Epithelial cell of esophagus (primary cell): ENCODE measurements around the gene HBS1L.

ENCODE experiments used
- DNase-seq: peaks from one replicate; pipeline ENCODE4 v3.0.0; 2010; ENCODE audit warnings: low read depth
- H3K4me3 ChIP-seq: 2 replicates; pipeline ENCODE4 v1.5.1; 2011; ENCODE audit warnings: mild to moderate bottlenecking, low read length, control low read depth
- TF ChIP-seq, protein P1 (sequence below): IDR thresholded peaks from 2 replicates; pipeline ENCODE4 v1.5.1; 2011; ENCODE audit warnings: low read depth, mild to moderate bottlenecking, low read length, control low read depth, inconsistent platforms; ENCODE audit not compliant: insufficient read depth; ENCODE audit errors: missing control alignments

HBS1L gene

DNA sequence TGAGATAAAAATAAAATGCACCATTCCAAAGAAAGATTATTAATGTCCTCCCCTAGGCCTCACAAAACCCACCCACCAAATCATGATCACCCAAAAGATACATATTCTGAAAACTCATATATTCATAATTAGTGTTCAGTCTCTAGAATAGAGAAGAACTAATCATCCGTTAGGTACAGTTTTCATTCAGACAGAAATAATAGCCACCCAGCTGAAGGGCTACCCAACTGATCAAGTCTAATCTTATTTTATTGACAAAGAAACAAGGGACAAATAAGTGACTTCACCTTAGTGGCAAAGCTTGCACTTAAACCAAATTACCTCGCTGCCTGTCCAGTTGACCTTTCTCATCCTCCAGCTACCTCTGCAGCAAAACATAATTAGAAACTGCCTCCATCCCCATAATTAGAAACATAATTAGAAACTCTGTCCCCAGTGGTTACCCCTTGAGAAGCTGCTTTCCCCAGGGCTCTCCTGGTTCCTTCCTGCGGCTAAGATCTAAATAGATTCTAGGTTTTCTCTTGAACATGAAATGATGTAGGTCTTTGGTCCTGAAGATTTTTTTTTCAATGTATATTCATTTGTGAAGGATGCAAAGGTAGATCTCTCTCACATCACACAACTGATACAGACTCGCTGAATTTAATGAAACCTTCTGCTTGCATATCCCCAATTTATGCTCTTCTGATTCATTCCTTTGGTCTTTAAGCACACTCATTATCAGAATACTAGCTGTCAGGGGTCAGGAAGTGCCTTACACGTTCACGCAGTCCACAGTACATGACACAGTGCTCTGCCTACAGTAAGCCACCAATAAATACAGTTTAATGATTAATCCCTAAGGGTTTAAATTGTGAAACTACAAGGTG lies 46.3 kb downstream of the HBS1L start:
- no peak for DNase-seq
- H3K4me3 ChIP-seq, result no peak overlapping the region

DNA sequence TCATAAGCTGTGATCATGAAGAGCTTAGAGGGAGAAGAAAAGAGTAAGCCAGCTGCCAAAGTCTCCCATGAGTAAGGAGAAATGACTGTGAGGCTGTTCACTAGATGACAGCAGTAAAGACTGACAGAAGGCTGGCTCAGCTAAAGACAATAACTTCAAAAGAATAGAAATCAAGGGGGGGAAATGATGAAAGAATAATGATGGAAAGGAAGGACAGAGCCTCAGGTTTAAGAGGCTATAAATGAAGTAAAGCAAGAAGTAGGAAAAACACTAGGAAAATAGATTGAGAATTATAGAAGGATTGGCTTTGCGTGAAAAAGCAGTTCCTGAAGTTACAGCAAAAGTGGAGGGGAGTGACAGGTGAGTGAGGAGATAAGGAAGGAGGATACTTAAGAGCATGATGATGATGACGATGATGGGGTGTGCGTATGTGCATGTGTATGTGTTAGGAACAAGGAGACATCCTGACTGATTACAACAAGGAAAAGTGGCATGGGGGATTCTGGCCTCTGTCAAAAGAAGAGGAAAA lies 48.2 kb downstream of the HBS1L start:
- peak; percentile 11 for DNase-seq
- H3K4me3 ChIP-seq, result no peak overlapping the region
- TF ChIP-seq, protein P1, sequence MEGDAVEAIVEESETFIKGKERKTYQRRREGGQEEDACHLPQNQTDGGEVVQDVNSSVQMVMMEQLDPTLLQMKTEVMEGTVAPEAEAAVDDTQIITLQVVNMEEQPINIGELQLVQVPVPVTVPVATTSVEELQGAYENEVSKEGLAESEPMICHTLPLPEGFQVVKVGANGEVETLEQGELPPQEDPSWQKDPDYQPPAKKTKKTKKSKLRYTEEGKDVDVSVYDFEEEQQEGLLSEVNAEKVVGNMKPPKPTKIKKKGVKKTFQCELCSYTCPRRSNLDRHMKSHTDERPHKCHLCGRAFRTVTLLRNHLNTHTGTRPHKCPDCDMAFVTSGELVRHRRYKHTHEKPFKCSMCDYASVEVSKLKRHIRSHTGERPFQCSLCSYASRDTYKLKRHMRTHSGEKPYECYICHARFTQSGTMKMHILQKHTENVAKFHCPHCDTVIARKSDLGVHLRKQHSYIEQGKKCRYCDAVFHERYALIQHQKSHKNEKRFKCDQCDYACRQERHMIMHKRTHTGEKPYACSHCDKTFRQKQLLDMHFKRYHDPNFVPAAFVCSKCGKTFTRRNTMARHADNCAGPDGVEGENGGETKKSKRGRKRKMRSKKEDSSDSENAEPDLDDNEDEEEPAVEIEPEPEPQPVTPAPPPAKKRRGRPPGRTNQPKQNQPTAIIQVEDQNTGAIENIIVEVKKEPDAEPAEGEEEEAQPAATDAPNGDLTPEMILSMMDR, result no peak

More for the DNA sequence above, 46.3 kb downstream of the HBS1L start:
- TF ChIP-seq, protein P1, result no peak

DNA sequence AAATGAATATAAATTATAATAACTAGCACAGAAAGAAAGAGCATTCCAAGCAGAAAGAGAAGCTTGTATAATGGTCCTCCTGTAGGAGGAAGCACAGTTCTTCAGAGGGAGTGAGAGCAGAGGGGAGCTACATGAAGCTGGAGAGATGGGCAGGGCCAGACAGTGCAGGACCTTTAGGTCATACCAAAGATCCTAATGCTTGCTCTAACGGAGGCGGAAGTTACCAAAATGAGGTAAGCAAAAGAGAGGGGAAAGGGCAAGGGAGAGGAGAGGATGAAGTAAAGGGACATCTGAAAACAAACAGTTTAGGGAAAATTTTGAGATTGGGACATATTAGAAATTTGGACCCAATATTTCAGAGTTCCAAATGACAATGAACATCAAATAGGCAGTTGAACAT lies 50.2 kb downstream of the HBS1L start:
- TF ChIP-seq, protein P1, result no peak
- H3K4me3 ChIP-seq, result no peak overlapping the region
- no peak for DNase-seq

DNA sequence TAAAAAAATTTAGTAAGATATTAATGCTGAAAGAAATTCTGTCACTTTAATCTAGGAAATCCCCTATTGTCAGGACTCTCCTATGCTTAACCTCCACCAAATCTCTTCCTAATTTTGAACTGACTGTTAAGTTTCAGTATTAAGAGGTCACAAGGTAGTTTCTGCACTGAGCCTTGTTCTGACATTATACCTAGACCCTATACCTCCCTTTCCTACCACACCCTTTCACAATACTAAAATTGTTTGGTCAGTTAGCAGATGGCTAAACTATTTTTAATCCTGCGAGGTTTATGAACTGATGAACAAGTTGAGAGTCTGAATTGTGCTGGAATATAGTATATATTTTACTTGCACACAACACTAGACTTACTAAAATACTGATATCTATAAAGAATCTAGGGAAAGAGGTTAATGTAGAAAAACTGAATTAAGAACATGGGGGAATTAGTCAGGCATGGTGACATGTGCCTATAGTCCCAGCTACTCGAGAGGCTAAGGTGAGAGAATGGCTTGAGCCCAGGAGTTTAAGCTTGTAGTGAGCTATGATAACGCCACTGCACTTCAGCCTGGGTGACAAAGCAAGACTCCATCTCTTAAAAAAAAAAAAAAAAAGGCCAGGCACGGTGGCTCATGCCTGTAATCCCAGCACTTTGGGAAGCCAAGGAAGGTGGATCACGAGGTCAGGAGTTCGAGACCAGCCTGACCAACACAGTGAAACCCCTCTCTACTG lies 51.5 kb downstream of the HBS1L start:
- DNase-seq, result no peak
- no peak overlapping the region for H3K4me3 ChIP-seq
- TF ChIP-seq, protein P1, result no peak

DNA sequence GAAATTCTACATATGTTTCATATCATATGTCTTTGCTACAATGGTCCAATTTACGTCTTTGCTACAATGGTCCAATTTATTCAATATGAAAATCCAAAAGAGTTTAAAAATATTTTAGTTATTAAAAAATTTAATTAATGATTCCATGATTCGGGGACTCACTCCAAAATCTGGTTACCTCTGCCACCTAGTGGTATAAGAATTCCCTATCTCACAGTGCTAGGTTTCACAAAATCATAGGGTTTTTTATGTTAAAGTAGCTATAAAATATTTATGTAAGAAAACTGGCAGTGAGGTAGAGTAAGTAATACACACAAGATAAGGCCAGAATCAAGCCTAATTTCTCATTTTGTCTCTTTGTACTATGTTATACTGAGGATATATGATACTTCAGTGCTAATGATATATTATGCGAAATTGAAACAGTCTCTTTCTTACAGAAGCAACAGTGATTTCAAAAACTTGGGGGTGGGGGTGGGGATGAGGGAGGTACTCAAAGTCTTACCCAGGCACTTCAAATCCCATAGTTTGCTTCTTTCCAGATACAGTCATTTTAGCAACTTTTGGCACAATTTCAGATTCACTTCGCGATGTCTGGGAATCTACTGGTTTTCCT lies 52.3 kb downstream of the HBS1L start:
- H3K4me3 ChIP-seq, result no peak overlapping the region
- TF ChIP-seq, protein P1, result peak; percentile 62
- peak; percentile 30 for DNase-seq

DNA sequence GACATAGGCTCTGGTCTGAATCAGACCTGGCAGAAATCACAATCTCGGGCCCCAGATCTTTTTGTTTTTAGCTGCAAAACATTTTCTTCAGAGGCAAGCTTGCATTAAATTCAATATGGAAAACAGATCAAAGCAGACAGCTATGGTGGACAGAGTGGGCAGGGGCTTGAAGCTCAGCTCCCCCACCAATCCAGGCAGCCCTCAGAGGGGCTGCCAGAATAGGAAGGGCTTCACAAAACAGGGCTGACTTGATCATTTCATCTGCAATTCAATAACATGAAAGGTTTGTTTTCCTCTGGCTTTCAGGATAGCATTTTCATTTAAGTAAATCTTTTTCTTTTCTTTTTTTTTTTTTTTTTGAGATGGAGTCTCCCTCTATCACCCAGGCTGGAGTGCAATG lies 55.5 kb downstream of the HBS1L start:
- no peak for DNase-seq
- no peak overlapping the region for H3K4me3 ChIP-seq
- TF ChIP-seq, protein P1, result no peak
